ENCODE measurements around the gene OXLD1.
A peak's percentile ranks its signal among the peaks of the same experiment; 100 is the strongest.
"Not testable (repeated sequence)": the region's sequence is repeated elsewhere in the genome, so short reads cannot be mapped to it uniquely, and the experiment has no call there.

OXLD1 gene

DNA sequence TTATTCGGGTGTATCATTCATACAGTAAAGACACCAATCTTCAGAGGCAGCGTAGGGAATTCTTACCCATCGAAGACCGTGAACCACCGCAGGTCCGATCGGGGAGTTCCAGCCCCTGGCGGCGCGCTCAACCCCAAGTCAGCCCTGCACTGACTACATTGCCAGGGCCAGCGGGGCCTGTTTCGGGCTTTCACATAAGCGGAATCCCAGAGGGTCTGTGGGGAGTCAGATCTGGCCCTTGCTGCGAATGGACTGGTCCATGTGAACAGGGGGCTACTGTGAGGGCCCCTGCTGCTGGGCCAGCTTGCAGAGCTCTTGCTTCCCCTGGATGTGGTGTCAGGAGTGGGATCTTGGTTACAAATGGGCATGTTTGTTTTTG lies 17.7 kb downstream of the OXLD1 start:
- DNase-seq = no peak

DNA sequence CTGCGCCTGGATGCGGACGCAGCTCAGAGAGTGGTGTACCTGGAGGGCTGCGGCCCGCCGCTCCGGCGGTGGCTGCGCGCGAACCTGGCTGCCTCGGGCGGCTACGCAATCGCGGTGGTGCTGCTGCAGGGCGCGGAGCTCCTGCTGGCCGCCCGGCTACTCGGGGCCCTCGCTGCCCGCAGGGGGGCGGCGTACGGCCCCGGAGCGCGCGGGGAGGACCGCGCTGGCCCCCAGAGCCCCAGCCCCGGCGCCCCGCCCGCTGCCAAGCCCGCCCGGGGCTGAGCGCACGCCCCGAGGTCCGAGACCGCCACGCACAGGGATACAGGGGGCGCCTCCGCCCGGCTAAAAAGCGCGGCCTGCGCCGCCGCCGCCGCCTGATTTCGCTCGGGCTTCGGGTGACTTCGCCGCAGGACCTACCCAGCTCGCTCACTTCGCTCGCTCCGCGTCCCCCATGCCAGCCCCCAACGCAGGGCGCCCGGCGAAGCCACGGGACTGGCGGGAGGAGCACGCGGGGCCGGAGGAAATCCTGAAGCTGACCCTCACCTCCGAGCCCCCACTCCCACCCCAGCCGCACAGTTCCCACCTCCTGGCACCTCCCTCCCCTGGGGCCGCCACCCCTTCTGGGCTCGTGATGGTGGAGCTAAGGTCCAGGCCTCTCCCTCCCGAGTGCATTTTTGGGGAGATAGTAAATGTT lies 18.2 kb downstream of the OXLD1 start:
- no peak for DNase-seq

DNA sequence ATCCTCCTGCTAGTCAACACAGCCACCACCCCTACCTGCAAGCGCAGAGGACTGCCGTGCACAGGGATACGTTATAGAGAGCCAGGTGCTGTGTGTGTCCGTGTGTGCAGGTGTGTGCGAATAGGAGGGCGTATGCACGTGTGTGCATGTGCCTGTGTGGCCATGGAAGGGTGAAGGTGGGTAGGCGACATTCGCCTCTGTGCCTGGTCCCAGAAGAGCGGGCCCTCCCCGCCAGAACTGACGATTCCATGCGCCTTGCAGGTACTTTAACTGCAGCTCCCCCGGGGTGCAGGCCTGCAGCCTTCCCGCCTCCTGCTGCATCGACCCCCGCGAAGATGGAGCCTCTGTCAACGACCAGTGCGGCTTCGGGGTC lies 18.8 kb downstream of the OXLD1 start:
- DNase-seq = no peak

DNA sequence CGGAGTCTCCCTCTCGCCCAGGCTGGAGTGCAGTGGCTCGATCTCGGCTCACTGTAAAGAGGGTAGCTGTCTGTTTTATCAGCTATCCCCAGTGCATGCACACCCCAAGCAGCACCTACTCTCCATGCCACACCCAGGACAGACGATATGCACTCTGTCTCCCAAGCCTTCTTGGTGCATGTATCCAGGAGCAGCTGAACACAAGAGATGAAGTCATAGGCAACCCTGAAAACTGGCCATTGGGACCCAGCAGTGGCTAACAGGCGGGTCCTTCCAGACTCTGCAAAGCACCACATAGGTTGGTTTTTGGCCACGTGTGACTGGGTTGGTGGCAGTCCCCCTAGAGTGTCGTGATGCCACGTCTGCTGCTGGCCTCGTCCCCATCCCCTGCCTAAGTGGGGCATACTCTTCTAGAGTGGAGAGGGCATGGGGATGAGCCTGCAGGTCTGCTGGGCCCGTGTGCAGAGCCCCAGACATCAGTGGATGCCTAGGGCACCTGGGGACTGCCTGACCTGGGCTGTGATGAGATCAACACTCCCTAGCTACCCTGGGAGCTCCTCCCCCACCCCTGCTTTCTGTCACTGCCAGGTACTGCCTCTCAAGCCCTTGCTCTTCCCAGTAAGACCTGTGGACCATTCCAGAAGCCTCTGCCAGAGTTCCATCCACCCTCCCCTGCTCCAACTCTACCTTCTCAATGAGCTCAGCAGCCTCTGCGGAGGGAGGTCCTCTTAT lies 19.4 kb downstream of the OXLD1 start:
- DNase-seq = no peak

DNA sequence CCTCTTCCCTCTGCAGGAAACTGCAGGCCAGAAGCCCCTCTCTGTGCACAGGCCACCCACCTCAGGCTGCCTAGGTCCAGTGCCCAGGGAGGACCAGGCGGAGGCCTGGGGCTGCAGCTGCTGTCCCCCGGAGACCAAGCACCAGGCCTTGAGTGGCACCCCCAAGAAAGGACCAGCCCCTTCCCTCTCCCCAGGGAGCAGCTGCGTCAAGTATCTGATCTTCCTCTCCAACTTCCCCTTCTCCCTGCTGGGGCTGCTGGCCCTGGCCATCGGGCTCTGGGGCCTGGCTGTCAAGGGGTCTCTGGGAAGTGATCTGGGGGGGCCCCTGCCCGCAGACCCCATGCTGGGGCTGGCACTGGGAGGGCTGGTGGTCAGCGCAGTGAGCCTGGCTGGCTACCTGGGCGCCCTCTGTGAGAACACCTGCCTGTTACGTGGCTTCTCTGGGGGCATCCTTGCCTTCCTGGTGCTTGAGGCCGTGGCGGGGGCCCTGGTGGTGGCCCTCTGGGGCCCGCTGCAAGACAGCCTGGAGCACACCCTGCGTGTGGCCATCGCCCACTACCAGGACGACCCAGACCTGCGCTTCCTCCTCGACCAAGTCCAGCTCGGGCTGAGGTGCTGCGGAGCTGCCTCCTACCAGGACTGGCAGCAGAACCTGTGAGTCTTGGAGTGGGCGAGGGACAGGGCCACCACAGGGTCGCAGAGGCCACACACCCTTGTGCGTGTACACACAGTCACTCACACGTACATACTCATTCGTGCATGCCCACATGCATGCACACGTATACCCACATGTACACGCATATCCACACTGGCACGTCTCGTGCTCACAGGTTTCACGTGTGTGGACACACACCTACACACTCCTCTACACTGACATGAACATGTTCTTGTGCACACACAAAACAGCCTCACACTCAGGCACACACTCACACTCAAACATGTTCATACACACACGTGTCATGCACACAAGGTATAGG lies 21.1 kb downstream of the OXLD1 start:
- no peak for DNase-seq

DNA sequence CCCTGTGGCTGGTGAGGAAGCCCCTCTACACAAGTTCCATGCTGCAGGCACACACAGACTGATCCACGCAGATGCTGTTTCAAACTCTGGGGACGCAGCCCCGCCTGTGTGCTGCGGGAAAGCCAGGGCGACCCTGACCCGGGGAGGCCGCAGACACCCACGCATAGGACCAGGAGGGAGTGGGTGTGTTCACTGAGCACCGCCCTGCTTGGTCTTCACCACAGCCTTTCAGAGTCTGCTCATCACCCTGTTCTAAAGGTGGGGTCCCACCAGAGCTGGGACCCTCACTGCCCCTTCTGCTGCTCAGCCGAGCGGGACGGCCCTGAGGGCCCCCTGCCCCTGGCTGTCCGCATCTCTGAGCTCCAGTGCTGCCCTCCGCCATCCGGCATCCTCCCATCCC lies 21.9 kb downstream of the OXLD1 start:
- DNase-seq = no peak

DNA sequence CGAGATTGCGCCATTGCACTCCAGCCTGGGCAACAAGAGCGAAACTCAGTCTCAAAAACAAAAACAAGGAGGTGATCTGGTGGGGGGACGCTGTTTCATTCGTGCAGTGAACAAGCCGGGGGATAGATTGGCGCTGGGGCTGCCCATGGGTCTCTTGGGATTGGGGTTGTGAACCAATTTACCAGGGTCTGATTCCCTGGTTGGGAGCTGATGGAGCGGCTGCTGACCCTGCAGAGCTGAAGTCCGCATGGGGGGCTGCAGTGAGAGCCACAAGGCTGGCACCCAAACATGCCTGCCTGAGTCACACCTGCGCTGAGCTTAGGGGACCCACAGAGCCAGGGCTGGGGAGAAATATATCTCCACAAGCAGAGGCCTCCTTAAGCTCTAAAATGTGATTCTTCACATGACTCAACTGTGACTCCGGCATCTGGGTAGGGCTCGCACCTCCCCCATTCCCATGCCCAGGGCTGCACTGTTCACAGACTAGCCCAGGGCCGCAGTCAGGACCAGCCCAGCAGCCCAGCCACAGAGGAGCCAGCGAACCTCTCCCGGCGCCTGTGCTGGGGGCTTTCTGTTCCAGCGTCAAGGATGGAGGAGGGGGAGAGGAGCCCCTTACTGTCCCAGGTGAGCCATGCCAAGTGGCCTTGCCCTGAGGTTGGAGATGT lies 24.4 kb downstream of the OXLD1 start:
- DNase-seq = peak; percentile 38

DNA sequence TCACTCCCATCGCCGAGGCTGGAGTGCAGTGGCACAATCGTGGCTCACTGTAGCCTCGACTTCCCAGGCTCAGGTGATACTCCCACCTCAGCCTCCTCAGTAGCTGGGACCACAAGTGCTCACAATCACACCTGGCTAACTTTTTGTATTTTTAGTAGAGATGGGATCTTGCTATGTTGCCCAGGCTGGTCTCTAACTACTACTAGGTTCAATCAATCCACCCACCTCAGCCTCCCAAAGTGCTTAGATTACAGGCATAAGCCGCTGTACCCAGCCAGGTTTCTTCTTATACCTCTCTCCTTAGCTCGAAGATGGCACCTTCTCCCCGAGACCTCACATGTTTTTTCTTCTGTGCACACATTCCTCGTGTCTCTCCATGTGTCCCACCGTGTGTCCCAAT lies 26.4 kb downstream of the OXLD1 start:
- no peak for DNase-seq

DNA sequence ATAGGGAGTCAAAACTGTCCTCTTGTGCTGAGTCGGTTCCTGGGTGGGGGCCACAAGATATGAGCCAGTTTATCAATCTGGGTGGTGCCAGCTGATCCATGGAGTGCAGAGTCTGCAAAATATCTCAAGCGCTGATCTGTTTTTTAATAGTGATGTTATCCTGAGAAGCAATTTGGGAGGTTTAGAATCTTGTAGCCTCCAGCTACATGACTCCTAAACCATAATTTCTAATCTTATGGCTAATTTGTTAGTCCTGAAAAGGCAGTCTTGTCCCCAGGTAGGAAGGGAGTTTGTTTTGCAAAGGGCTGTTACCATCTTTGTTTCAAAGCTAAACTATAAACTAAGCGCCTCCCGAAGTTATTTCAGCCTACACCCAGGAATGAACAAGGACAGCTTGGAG lies 27.7 kb downstream of the OXLD1 start:
- no peak for DNase-seq

DNA sequence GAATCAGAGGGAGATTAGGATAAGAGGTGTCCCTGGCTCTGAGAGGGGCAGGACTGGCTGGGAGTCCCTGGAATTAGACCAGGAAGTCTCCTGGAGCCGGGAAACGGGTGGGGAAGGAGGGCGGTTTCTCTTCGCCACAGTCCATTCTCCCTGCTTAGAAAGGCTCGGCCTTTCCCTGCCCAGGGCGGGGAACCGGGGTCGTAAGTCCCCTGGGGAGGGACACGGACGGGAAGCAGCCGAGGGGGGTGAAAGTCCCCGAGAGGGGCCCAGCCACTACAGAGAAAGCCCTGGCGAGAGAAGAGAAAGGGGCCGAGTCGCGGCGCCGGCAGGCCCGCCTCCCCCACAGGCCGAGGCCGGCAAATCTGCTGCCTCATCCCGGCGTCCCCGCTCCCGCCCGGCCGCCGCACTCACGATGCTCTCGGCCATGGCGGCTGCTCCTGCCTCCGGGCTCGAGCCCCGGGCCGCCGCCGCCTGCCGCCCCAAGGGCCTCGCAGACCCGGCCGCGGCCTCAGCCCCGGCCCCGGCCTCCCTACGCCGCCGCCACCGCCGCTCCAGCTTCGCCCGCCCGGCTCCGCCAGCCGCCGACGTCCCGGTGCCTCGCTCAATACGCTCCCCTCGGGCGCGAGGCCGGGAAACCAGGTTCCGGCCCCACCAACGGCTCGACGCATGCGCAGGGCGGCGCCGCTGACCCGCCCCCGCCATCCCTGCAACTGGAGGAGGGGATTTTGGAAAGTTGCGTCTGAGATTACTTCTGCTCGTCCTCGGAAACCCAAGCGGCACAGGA lies 29.7 kb downstream of the OXLD1 start, which contains the start of the genes NPLOC4 and TSPAN10:
Gene NPLOC4, minus strand, starts transcription at position 608 of the 784 bp plus-strand sequence. Its CDS starts 182 bp downstream, at position 426.
Gene TSPAN10, plus strand, starts transcription at position 692 of the 784 bp plus-strand sequence. CDS start 5,217 bp downstream, outside the sequence.
- peak; percentile 93 for DNase-seq

DNA sequence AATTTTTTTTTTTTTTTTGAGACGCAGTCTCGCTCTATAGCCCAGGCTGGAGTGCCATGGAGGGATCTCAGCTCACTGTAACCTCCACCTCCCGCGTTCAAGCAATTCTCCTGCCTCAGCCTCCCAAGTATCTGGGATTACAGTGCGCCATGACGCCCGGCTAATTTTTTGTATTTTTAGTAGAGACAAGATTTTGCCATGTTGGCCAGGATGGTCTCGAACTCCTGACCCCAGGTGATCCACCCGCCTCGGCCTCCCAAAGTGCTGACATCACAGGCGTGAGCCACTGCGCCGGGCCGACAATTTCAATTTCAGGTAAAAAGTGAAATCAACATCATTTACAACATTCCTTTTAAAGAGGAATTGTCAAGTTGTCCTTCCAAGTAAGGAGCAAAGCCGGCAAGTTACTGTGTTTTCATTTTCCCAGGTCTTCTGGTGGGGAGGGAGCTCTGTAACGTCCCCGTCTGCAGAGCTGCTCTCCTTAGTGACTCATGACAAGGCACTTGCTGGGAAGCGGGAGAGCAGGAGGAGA lies 30.4 kb downstream of the OXLD1 start:
- DNase-seq = no peak

DNA sequence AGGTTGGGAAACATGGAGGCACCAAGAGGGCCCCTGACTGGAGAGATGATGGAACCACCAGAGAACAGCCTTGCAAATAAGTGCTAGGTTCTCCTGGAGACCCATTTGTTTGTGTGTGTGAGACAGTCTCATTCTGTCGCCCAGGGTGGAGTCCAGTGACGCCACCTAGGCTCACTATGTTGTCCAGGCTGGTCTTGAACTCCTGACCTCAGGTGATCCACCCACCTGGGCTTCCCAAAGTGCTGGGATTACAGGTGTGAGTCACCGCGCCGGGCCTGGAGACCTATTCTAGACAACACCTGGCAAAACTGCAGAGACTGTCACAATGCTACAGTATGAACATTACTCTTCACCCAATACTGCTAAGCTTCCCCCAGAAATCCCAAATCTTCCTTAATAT lies 31.0 kb downstream of the OXLD1 start:
- DNase-seq = no peak

DNA sequence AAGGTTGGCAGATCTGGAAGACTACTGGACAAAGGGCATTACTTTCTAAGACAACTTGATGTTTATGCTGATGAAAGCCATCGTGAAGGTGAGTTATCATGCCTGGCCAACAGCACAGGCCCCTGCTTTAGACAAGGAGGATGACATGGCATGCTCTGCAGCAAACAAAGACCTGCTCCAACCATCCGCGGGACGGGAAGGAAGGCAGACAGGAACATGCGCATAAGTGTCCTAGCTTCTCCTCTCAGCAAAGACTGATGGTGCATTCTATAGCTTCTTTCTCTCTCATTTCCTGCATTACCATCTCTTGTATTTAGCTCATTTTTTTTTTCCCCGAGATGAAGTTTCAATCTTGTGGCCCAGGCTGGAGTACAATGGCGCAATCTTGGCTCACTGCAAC lies 34.9 kb downstream of the OXLD1 start:
- DNase-seq = no peak

DNA sequence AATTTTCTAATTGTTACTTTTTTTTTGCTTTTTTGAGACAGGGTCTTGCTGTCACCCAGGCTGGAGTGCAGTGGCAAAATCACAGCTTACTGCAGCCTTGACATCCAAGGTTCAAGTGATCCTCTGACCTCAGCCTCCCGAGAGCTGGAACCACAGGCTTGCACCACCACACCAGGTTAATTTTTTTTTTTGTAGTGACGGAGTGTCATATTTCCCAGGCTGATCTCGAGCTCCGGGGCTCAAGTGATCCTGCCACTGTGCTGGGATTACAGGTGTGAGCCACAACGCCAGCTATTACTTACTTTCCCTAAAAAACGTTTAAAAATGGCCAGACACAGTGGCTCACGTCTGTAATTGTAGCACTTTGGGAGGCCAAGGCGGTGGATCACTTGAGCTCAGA lies 36.1 kb downstream of the OXLD1 start:
- DNase-seq = no peak

DNA sequence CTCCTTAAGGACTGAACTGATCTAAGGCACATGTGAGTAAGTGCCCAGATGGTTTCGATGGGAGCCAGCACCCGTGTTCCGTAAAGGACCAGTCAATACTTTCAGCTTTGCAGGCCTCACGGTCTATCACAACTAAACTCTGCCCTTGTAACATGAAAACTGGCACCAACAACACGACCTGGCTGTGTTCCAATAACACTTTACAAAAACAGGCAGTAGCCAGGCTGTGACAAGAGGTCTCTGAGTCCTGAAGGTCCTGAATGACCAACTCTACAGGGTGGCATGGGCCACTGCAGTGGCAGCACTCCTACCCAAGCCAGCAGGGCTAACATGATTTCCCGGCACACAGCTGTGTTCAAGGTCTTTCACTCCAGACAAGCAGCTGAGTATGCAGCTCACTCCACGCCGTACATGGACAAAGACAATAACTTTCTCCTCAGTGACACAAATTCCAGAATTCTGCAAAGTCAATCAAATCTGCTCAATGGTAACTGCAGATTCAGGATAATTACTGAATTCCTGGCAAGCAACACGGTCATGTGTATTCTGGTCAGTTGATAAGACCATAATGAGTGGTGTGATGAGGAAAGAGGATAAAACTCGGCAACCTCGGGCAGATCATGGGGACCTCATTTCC lies 44.8 kb downstream of the OXLD1 start:
- no peak for DNase-seq

DNA sequence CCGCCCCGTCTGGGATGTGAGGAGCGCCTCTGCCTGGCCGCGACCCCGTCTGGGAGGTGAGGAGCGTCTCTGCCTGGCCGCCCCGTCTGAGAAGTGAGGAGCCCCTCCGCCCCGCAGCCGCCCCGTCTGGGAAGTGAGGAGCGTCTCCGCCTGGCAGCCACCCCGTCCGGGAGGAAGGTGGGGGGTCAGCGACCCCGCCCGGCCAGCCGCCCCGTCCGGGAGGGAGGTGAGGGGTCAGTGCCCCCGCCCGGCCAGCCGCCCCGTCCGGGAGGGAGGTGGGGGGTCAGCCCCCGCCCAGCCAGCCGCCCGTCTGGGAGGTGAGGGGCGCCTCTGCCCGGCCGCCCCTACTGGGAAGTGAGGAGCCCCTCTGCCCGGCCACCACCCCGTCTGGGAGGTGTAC lies 48.1 kb downstream of the OXLD1 start:
- DNase-seq = not testable (repeated sequence)

DNA sequence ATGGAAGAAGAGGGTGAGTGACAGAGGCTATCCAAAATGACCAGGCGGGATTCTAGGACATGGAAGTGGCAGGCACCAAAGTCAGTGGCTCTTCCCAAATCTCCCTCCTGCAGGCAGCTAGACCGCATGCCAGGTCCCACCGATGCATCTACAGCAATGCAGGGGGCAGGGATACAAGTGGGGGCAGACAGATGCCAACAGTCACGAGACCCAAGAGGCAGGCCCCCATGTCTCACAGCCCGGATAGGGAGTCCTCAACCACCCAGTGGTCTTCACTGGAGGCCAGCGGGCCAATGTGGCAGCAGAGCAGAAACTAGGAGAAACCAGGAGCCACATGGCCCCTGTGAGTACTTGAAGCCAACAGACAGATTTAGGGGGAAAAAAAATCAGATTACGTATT lies 49.5 kb downstream of the OXLD1 start:
- DNase-seq = no peak

DNA sequence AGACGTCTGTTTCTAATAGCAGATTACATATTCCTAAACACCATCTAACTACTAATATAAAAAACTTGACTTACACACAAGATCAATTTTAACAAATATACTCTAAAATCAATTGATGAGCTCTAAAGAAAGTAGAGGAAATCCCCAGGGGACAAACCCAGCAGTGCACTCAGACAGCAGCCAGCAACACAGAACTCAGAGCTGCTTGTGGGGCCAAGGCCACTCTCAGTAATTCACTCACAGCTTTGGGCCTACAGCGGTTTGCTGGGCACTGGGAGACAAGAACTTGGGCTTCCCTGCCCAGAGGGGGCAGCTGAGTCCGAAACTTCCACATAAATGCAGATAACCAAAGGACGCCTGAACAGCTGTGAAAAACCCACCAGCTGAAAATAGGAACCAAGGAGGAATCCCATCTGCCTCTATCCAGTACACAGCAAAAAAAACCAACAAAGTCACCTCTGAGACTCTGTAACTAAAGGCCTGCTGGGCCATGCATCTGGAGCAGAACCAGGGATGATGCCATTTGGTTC lies 50.9 kb downstream of the OXLD1 start:
- no peak for DNase-seq
